Measurements from ENCODE around the gene ARID4B.
"Not testable (repeated sequence)": the region's sequence is repeated elsewhere in the genome, so short reads cannot be mapped to it uniquely, and the experiment has no call there.

ARID4B gene

DNA sequence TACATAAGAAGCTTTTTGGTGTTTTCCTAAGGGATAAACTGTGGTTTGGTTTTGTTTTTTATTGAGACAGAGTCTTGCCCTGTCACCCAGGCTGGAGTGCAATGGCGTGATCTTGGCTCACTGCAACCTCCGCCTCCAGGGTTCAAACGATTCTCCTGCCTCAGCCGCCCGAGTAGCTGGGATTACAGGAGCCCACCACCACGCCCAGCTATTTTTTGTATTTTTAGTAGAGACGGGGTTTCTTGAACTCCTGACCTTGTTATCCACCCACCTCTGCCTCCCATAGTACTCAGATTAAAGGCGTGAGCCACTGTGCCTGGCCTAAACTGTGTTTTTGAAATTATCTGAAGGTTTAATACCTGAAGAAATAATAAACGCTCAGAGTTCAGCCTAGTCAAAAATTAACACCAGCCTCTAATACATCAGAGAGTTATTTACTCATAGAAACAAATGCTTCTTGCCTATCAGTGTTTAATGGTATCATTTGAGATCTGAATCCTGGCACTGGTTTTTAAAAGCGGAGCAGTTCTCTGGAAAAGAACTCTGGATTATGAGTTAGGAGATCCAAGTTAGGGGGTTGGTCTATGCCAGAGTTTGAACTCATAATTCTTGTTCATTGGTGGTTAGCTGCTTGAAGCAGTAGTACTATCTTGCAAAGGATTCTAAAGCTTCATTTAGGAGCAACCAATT lies 28.7 kb downstream of the ARID4B start:
- no peak for DNase-seq (ENCODE audit: low read depth in 2 of 3, low spot score in 1 of 3)

DNA sequence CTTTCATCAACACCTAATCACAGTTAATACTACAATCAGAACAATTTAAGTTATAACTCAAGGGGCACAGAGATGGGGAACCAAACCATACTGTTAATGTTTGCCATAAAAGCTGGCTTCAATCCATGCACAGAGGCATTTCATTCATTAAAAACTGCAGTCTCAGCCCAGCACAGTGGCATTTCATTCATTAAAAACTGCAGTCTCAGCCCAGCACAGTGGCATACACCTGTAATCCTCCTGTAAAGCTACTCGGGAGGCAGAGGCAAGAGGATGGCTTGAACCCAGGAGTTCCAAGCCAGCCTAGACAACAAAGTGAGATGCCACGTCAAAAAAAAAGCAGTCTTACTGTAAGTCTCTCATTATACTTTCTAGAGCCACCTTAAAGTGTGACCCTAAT lies 29.2 kb downstream of the ARID4B start:
- no peak for DNase-seq (ENCODE audit: low read depth in 2 of 3, low spot score in 1 of 3)

DNA sequence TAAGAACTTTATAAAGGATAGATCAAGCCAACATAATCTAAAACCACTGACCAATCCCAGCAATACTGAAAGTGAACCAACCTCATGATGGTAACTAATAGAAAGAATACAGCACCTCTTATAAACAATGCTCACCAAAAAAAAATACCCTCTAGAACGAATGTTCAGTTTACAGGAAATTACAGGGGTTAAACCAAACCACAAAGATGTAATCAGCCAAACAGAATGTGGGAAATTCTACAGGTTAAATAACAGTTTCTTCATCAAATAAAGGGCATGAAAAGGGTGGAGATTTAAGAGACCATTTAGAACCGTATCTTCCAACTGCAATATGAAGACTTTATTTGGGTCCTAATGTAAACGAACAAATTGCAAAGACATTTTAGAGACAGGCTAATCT lies 30.4 kb downstream of the ARID4B start:
- no peak for DNase-seq (ENCODE audit: low read depth in 2 of 3, low spot score in 1 of 3)

DNA sequence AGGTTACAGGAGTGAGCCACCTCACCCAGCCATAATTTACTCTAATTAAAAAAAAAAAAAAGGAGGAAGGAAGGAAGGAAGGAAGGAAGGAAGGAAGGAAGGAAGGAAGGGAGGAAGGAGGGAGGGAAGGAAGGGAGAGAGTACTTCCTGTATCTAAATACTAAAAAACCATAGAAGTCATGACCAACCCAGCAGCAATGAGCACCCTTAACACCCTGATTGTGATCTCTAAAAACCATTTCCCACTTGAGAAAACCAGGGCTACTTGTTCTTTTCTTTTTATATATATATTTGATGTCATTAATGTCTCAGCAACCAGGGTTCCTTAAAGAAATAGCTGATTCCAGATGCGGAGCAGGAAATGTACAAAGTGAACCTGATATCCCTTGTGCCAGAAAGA lies 31.2 kb downstream of the ARID4B start:
- DNase-seq (ENCODE audit: low read depth in 2 of 3, low spot score in 1 of 3): no peak

DNA sequence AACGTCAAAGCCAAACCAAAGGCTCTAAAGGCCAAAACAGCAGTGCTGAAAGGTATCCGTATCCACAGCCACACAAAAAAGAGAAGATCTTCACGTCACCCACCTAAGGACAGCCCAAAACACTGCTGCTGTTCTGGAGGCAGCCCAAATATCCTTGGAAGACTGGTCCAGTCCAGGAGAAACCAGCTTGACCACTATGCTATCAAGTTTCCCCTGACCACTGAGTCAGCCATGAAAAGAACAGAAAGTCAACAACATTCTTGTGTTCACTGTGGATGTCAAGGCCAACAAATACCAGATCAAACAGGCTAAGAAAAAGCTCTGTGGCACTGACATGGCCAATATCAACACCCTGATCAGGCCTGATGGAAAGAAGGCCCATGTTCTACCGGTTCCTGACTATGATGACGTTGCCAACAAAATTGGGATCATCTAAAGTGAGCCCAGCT lies 32.1 kb downstream of the ARID4B start:
- no peak for DNase-seq (ENCODE audit: low read depth in 2 of 3, low spot score in 1 of 3)

DNA sequence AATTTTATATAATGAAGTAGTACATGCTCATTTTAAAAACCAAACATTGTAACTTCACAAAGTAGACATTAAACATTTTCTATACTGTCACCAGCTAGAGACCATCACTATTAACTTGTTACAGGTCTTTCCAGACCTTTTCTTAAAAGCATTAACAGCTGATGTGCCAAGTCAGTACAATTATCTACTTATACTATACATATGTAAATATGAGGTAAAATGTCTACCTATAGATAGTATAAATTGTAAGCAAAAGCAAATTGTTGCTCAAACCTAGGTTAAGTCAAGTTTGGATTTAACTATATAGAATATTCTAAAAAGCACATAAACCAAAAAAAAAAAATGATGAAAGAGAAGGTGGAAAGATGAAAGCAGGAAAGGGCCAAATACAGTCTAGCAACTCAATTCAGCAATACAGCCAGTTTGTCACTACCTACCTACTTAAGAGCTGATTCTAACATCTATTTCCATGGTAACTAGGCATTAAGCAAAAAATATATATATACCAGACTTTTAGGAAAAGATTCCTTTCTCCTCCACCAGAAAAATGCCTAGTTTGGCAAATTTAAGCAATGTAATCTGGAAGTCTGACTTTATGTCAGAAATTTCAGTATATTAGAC lies 34.5 kb downstream of the ARID4B start:
- DNase-seq (ENCODE audit: low read depth in 2 of 3, low spot score in 1 of 3): no peak

DNA sequence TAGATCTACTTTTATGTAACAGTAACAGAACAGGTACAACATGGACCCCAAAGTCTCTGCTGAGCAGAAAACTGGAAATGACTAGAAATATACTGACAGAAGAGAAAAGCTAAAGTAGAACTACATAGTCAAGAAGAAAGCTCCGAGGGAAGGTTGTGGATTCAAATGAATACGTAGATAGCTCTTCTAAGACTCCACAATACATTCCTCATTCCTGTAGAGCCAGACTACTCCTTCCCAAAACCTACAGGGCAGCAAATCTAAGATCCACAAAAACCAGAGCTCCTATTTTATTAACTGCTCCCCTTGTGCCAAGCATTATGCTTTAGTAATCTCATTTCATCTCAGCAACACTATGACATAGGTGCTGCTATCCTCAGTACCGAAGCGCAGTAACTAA lies 35.2 kb downstream of the ARID4B start:
- DNase-seq (ENCODE audit: low read depth in 2 of 3, low spot score in 1 of 3): no peak

DNA sequence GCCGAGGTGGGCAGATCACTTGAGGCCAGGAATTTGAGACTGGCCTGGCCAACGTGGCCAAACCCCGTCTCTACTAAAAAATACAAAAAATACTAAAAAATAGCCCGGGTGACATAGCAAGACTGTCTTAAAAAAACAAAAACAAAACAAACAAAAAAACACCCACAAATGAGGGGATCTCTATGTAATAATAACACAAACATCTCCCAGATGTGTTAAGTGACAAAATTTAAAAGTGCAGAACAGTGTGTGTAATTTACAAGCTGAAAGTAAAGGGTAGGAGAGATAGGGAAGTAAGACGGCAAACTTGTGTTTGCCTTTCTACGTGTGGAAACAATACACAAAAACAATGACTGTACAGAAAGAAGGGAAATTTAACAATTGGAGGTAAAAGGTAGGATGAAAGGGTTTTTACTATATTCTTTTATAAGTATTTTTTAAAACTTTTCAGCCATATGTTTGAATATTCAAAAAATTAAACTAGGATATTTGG lies 36.3 kb downstream of the ARID4B start:
- DNase-seq (ENCODE audit: low read depth in 2 of 3, low spot score in 1 of 3): no peak

DNA sequence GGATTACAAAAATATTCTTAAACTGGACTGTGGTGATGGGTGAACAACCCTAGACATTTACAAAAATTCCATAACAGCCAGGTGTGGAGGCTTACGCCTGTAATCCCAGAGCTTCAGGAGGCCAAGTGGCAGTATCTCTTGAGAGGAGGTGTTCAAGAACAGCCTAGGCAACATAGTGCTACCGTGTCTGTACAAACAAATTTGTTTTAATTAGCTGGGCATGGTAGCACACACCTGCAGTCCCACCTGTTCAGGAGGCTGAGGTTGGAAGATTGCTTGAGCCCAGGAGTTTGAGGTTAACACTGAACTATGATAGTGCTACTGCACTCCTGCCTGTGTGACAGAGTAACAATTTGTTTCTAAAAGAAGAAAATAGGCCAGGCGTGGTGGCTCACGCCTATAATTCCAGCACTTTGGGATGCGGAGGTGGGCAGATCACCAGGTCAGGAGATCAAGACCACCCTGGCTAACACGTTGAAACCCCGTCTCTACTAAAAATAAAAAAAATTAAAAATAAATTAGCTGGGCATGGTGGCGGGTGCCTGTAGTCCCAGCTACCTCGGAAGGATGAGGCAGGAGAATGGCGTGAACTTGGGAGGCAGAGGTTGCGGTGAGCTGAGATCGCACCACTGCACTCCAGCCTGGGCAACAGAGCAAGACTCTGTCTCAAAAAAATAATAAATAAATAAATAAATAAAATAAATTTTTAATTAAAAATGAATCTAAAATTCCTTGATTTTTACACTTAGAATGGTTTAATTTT lies 37.1 kb downstream of the ARID4B start:
- DNase-seq (ENCODE audit: low read depth in 2 of 3, low spot score in 1 of 3): no peak

DNA sequence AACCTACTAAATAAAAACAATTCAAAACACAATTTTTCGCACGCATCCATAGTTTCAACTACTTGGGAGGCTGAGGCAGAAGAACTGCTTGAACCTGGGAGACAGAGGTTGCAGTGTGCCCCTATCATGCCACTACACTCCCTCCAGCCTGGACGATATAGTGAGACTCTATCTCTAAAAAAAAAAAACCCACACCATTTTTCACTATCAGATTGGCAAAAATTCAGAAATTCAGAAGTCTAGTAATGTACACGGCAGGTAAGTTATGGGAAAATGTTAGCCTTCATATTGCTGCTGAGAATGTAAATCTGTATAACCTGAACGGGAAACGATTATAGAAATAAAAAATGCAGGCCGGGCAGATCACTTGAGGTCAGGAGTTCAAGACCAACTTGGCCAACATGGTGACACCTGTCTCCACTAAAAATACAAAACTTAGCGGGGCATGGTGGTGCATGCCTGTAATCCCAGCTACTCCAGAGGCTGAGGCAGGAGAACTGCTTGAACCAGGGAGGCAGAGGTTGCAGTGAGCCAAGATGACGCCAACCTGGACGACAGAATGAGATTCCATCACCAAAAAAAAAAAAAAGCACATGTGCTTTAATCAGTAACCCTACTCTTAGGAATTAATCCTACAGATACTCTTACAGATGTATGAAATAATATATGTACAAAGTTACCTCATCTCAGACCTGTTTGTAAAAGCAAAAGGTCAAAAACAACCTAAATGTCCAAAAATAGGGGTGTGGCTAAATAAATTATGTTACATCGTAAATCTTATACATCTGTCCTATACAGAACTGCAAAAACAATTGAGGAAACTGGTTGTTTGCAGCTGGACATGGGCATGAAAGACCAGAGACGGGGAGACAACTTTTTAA lies 37.9 kb downstream of the ARID4B start:
- DNase-seq (ENCODE audit: low read depth in 2 of 3, low spot score in 1 of 3): no peak

DNA sequence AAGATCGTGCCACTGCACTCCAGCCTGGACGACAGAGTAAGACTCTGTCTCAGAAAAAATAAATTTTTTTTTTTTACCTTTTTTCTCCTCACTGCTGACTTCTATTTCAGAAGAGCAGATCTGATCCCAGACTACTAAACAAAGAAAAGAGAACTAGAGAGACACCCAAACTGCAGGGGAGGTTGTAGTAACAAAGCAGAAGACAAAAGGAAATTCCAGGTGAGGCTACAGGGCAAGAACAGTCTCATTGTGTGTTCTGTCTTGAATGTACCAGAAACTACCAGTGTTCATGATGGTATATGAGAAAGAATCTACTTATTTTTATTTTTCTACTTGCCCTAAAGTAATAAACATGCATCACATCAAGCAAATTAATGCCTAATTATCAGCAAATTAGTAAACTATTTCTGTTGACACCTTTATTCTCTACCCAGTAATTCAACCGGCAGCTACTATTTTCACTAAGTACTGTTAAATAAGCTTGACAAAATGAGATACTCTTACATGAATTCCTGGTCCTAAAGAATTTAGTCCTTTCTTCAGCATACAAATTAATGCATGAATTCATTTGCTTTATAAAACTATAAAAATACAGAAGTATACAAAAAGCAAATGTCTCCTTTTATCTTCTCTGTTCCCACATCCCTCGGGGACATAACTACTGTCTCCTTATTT lies 40.6 kb downstream of the ARID4B start:
- no peak for DNase-seq (ENCODE audit: low read depth in 2 of 3, low spot score in 1 of 3)

DNA sequence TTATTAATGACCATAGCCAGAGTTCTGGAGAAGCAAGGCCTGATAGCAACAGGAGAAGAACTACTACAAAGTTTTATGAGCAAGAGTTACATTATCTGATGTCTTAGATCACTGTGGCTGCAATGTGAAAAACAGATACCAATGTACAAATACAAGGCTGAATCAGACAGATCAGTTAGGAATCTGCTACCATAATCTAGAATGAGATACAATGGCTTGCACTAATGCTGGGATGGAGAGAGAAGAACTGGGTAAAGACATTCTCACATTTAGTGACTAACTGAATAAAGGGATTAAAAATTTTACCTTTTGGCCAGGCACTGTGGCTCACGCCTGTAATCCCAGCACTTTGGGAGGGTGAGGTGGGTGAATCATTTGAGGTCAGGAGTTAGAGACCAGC lies 41.3 kb downstream of the ARID4B start:
- DNase-seq (ENCODE audit: low read depth in 2 of 3, low spot score in 1 of 3): no peak

DNA sequence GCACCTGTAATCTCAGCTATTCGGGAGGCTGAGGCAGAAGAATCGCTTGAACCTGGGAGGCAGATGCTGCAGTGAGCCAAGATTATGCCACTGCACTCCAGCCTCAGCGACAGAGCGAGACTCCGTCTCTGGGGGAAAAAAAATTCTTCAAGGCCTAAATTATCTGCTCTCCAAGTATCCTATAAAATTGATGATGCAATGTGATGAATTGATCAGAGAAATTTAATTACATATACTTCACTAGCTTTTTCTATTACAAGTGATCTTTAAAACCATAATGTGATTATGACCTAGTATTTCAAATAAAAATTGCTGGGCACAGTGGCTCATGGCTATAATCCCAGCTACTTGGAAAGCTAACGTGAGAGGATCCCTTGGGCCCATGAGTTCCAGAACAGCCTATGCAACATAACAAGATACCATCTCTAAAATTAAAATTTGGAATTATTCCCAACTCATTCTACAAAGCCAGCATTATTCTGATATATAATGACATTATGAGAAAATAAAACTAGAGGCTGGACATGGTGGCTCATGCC lies 43.7 kb downstream of the ARID4B start:
- DNase-seq (ENCODE audit: low read depth in 2 of 3, low spot score in 1 of 3): no peak

DNA sequence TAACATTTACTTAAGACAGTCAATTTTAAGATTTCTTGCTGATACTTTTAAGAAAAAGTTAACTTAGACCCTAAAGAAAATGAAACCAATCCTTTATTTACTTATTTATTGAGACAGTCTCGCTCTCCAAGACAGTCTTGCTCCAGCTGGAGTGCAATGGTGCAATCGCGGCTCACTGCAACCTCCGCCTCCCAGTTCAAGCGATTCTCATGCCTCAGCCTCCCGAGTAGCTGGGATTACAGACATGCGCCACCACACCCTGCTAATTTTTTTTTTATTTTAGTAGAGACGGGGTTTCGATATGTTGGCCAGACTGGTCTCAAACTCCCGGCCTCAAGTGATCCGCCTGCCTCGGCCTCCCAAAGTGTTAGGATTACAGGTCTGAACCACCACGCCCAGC lies 44.3 kb downstream of the ARID4B start:
- DNase-seq (ENCODE audit: low read depth in 2 of 3, low spot score in 1 of 3): not testable (repeated sequence)

DNA sequence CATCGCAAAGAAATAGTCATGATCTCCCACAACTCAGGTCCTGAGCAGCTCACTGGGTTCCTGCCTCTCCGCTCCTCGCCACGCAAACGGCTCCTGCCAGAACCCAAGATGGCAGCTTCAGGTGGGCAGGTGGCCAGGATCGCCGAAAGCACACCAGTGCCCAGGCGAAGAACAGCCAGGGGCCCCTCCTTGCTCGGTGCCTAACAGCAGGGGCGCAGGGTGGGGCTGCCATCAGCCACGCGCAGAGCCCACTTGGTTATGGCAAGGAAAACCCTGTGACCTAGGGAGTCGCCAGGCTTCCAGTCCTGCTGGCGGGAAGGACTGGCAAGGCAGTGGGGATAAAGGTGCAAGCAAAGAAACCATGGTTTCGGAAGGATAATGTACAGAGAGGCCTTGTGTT lies 47.5 kb downstream of the ARID4B start:
- no peak for DNase-seq (ENCODE audit: low read depth in 2 of 3, low spot score in 1 of 3)

DNA sequence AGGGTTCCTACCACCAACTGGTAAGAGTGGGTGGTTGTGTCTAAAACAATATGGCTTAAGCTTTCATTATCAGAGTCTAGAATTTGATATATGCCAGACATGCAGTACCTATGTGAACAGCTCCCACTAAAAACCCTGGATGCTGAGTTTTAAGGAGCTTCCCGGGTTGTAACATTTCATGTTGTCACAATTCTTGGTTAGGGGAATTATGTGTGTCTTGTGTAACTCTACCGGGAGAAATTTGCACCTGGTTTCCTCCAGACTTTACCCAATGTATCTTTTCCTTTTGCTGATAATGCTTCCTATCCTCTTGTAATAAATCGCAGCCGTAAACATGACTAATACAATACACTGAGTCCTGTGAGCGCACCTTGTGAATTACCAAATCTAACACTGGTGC lies 48.3 kb downstream of the ARID4B start:
- DNase-seq (ENCODE audit: low read depth in 2 of 3, low spot score in 1 of 3): no peak

DNA sequence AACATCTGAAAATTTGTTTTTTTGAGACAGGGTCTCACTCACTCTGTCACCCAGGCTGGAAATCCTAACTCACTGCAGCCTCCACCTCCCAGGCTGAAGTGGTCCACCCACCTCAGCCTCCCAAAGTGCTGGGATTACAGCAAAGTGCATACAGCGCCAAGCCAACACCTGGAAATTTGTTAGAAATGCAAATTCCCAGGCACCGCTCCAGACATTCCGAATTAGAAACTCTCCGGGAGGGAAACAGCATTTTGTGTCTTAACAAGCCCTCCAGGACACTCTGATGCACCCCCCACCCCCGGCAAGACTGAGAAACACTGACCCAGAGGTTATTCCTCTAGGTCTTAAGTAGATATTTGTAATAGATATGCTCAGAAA lies 49.1 kb downstream of the ARID4B start:
- no peak for DNase-seq (ENCODE audit: low read depth in 2 of 3, low spot score in 1 of 3)

DNA sequence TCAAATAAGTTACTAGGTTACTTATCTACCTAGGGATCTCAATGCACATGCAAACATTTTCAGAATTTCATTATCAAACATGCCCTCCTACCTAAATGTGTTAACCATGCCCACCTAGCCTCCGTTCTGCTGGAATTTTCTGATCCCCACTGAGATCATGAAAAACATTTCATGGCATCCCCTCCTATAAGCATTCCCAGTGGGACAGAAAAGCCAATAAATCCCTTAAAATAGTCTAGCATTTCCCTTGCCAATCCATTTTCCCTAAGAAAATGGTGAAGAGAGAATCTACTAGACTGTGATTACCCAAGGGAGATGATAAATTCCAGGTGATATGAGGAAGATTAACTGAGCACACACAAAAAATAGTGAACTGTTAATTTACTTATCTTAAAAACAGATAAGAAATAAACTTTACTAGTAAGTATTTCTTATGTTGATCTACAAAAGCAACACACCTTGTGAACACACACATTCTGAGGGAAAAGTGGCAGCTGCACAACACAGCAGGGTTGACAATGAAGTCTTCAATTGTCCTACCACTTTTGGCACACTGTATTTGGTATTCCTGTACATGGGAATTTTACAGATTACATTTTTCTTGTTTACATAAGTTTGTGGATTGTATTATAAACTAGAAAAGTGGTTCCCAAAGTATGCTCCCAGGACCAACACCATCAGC lies 49.6 kb downstream of the ARID4B start:
- DNase-seq (ENCODE audit: low read depth in 2 of 3, low spot score in 1 of 3): no peak

DNA sequence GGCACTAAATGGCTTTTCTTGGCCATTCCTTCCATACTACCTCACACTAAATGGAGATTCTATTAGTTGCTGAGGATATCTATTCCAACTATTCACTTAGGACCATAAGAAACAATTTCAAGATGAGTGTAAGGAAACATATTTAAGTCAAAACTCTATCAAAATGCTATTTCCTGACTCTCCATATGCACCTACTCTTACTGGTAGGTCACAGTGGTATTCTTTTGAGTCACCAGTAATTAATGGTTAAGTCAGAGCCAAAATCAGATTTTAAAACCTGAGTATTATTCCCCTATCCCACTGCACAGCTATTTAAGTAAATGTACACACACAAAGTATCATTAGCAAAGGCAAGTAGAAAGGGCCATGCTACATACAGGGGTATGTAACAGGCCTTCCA lies 50.3 kb downstream of the ARID4B start:
- no peak for DNase-seq (ENCODE audit: low read depth in 2 of 3, low spot score in 1 of 3)

DNA sequence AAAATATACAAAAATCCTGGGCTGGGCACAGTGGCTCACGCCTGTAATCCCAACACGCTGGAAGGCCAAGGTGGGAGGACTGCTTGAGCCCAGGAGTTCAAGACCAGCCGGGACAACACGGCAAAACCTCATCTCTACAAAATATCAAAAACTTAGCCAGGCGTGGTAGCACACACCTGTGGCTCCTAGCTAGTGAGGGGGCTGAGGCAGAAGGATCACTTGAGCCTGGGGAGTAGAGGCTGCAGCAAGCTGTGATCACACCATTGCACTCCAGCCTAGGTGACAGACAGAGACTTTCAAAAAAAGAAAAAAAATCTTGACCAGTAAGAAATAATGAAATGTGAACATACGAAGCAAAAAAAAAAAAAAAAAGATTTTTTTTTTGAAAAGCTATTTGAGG lies 52.1 kb downstream of the ARID4B start:
- no peak for DNase-seq (ENCODE audit: low read depth in 2 of 3, low spot score in 1 of 3)
